HG03039 (cell line): ENCODE data around the gene MSI2.

ENCODE experiments used
- ATAC-seq: cut with Tn5 transposase; IDR thresholded peaks from one replicate; pipeline ENCODE4 v1.9.1; 2021; ENCODE audit warnings: mild to moderate bottlenecking, moderate library complexity; ENCODE audit not compliant: unreplicated experiment

MSI2 gene

DNA sequence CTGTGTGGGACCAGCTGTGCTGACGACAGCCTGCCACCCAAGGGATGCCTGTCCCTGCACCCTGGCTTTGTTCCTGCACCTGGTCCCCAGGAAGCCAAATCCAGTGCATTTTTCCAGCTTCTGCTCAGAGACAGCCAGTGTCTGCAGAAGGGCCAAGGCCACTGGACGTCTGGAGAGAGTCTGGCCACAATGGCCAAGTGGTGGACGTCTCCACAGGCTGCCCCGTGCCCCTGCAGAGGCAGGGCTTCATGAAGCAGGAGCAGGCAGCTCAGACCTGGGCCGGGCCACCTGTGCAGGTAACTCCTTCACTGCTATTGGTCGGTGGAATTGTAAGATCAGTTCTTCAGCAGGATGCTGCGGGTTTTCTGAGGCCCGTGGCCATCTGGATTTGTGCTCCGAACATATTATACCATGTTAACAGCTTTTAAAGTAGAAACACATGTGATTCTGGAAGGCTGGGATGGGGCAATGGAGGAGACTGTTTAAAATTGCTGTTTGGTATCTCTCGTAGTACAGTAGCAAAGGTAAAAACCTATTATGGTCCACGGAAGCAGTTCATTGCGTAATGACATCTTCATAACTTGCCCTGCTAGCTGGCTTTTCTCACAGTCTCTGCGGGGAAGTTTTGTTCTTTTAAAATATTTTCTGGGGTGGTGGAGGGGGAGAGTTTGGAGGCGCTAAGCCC is 303.5 kb downstream of the MSI2 start:
- ATAC-seq, result no peak

DNA sequence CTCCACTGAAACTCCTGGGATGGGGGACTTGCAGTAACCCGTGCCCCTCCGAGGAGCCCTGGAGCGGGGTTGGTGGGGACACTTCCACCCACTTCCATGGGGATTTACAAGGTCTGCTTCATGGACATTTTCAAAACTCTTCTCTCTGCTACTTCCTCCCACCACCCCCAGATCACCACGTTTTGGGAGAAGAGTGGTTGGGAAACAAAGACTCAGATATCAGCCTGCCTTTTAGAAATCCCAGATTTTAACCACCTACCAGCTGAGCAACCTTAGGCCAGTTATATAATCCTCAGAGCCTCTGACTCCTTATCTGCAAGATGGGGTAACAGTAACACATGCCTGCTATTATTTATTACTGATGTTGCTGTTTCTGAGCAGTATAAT is 304.0 kb downstream of the MSI2 start:
- no peak for ATAC-seq

- ATAC-seq, result no peak
These were observed 304.9 kb downstream of the MSI2 start for GRCh38 chr17:57561072-57561861.

- no peak for ATAC-seq
These were observed 305.9 kb downstream of the MSI2 start for GRCh38 chr17:57562184-57562698.

DNA sequence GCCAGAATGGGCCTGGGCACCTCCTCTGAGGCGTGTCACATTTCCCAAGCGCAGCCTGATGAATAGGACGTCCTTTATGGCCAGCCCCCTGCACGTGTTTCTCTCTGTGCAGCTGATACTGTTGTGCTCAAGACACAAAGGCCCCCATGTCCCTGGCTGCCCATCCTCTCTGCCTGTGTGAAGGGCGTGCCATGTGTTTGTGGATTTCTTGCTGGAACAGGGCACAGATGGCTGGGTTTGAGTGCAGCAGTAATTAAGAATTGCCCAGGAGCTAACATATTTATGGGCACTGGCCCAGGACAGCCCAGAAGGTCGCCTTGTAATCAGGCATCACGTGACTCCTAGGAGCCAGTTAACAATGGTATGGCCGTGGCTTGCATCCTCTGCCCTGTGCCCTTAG is 307.6 kb downstream of the MSI2 start:
- ATAC-seq, result no peak

- no peak for ATAC-seq
These were observed 308.9 kb downstream of the MSI2 start for GRCh38 chr17:57565176-57565575.

- no peak for ATAC-seq
These were observed 310.4 kb downstream of the MSI2 start for GRCh38 chr17:57566721-57567120.

GRCh38 chr17:57567251-57567650 is 310.9 kb downstream of the MSI2 start:
- ATAC-seq, result no peak

GRCh38 chr17:57568340-57568739 is 312.0 kb downstream of the MSI2 start:
- ATAC-seq, result no peak

DNA sequence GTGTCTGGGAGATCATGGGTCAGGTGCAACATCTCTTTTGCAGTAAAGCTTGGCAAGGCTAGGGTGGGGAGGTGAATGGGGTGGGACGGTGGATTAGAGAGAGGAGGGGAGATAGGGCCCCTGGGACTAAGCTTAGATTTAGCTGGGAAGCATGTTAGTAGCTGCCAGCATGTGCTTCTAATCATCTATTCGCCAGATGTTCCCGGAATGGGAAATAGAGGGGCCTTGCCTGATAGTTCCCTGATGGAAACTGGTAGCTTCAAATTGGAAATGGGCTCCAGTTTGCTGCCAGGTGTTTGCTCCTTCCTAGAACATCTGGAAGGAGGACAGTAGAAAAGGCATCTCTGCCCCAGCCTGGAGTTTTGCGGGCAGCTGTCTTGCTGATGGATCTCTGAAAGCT is 312.7 kb downstream of the MSI2 start:
- no peak for ATAC-seq

- ATAC-seq, result no peak
These were observed 313.5 kb downstream of the MSI2 start for GRCh38 chr17:57569853-57570252.

DNA sequence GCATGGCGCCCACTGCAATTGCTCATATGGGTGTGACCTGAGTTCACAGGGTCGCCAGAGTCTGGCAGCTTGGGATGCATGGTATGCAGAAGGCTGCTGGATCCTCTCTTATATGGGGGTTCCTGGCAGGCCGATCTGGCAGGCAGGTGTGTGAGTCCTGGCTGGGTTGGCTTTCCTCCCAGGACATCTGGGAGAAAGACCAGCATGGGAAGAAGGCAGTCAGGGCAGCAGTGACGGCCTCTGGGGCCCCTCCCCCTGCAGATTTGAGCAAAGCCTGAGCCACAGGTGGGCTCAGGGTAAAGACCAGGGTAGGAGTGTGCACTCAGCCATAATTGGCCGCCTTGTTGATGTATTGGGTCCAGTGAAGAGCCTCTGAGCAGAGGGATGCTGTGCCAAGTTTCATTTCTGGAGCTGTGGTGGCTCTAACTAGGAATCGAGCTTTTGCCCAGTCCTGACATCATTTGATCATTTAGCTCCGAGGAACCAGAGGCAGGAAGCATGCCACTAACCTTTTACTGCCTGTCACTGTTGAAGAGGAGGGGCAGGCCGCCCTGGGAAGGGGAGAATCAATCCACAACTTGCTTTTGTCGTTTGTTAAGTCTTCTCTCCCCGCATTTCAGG is 314.5 kb downstream of the MSI2 start:
- no peak for ATAC-seq

DNA sequence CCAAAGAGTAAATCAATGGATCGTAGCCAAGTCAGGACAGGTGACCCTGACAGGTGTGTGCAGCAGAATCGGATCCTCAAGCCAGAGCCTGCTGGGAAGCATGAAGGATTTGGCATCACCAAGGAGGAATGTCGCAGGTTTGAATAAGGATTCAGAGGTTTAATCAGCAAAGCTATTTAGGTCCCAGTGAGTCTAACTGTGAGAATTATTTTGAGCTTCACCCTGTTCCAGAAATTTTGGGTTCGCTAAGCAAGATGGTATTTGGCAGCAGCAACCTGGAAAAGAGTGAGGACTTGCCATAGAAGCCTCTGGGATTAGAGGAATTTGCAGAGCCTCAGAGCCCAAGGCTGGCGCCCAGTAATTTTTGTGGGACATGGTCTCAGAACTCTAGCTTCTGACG is 315.7 kb downstream of the MSI2 start:
- ATAC-seq, result no peak

- ATAC-seq, result no peak
These were observed 316.3 kb downstream of the MSI2 start for GRCh38 chr17:57572600-57572999.

DNA sequence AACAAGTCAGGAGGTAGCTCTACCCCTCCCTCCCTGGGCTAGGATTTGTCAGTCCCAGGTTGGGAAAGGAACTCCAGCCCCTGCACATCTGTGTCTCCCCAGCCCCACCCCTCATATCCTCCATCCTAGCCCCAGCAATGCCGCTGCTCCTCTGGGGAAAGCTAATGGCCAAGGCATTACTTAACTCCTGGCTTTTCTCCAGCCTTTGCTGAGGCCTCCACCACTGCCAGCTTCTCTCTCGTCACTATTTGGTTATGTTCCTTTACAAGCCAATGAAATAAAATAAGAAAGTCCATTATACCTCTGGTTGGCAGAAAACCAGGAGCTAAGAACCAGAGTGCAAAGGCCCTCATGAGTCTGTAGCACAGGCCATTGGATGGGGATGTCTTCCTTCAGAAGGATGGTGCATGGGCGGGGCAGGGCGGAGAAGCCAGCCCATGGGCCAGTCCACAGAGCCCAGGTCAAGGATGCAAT is 317.8 kb downstream of the MSI2 start:
- no peak for ATAC-seq

DNA sequence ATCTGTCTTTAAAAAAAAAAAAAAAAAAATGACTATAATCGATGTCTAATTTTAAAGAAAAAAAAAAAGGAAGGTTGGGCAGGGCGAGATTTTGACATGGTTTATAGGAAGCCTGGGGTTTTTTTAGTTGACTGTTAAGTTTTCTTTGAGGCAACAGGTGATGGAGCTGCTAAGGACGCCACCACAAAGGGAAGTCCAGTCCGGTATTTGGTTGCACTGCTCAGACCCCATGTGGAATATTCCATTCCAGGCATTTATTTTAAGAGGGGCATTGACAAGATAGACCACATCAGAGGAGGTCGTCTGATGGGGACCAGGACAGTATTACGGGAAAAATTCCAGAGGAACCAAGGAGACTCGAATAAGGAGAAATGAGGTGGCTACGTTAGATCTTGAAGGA is 320.4 kb downstream of the MSI2 start:
- no peak for ATAC-seq

- ATAC-seq, result no peak
These were observed 321.7 kb downstream of the MSI2 start for GRCh38 chr17:57577751-57578607.

GRCh38 chr17:57578608-57579225 is 322.4 kb downstream of the MSI2 start:
- ATAC-seq, result no peak

GRCh38 chr17:57579245-57579644 is 322.9 kb downstream of the MSI2 start:
- ATAC-seq, result no peak

GRCh38 chr17:57580055-57580739 is 323.9 kb downstream of the MSI2 start:
- no peak for ATAC-seq
